ENCODE data around the gene MAGI2. TPM values are rescaled to one million over a fixed set of nuclear protein-coding genes. Genes with fewer than 3 reads are reported as not detected.

The MAGI2 gene
- total and polyA plus RNA-seq, 2 donors (not counting 3 experiments of a cell fraction or from before 2014, with no cell fraction given): 0.28 to 6.0 TPM

- ChIA-PET POLR2A (no interaction called here), CTCF (interaction anchor here (1.3 to 1.5 kb wide), 2 partner anchors 9 to 10 kb away, joined by 3 to 10 read pairs; no protein-coding TSS in a partner anchor)
- Histone ChIP-seq H3K9me1 (replicated peaks; ENCODE audit: control insufficient read depth, extremely low read depth, insufficient read depth, low read length) (no peaks in the 10 kb centered on the region), H3K9ac (replicated peaks; ENCODE audit: extremely low read depth, insufficient read depth, low read length) (no peak overlapping the region), H3K4me1 (ENCODE audit: control insufficient read depth, extremely low read depth, insufficient read depth, low read length) (no peaks in the 10 kb centered on the region), H3K36me3 (ENCODE audit: control insufficient read depth in 2 of 2, extremely low read depth in 1 of 2, insufficient read depth in 2 of 2, low read length in 2 of 2) (no peaks in the 10 kb centered on the region), H3K4me3 (replicated peaks in 1 of 3; ENCODE audit: insufficient read depth in 1 of 3, low read depth in 1 of 3, low read length in 3 of 3) (no peak overlapping the region), H3K27ac (ENCODE audit: insufficient read depth, low read depth, low read length) (no peak overlapping the region), H4K20me1 (replicated peaks; ENCODE audit: control insufficient read depth, extremely low read depth, insufficient read depth, low read length) (no peaks in the 10 kb centered on the region), H3K9me3 (replicated peaks; ENCODE audit: control insufficient read depth, insufficient read depth, low read length) (no peaks in the 10 kb centered on the region), H3K79me2 (ENCODE audit: control insufficient read depth, insufficient read depth, low read length) (no peaks in the 10 kb centered on the region), H3K4me2 (ENCODE audit: insufficient read depth, low read length) (no peak overlapping the region), H3K27me3 (ENCODE audit: control insufficient read depth in 2 of 2, insufficient read depth in 2 of 2, low read length in 2 of 2) (no peaks in the 10 kb centered on the region), H2AFZ (ENCODE audit: low read depth, low read length) (no peak overlapping the region)
- dilution Hi-C loops (cut with MboI; ENCODE audit: extremely low pct_ligation_motif_present, low sequenced_read_pairs) (no loop called here), intact Hi-C loops (cut with micrococcal nuclease) (no loop called here)
- TF ChIP-seq EZH2 (IDR thresholded peaks at IDR 0.05; ENCODE audit: borderline replicate concordance, low read depth, low read length, severe bottlenecking) (no peak), GATA2 (IDR thresholded peaks at IDR 0.05; ENCODE audit: insufficient read depth, insufficient read length, low read depth, low read length) (no peak), POLR2AphosphoS5 (IDR thresholded peaks at IDR 0.05; ENCODE audit: insufficient read depth, low read depth, low read length) (no peak), CTCF (IDR thresholded peaks at IDR 0.05; ENCODE audit: extremely low read depth in 1 of 2, insufficient read depth in 1 of 2, low read depth in 1 of 2, low read length in 2 of 2) (no peak), JUN (IDR thresholded peaks at IDR 0.05; ENCODE audit: borderline replicate concordance, insufficient read depth, insufficient read length, low read depth) (no peak), POLR2A (IDR thresholded peaks at IDR 0.05; ENCODE audit: low read depth, low read length) (no peak), MAX (IDR thresholded peaks at IDR 0.05; ENCODE audit: insufficient read depth, insufficient read length) (no peak), MYC (IDR thresholded peaks at IDR 0.05; ENCODE audit: low read depth, low read length) (no peak), FOS (IDR thresholded peaks at IDR 0.05; ENCODE audit: borderline replicate concordance, insufficient read depth, low read length) (no peak)
- BruUV-seq (replicated peaks): no TSS peak
- FAIRE-seq: no peak
- DNase-seq (ENCODE audit: low read depth, low spot score): no peak
Observed at GRCh38 chr7:78143661-78144060, 1309.8 kb downstream of the MAGI2 start.
